Kidney capillary endothelial cell (primary cell): ENCODE results near the gene DZIP3.
"Not testable (repeated sequence)": the region's sequence is repeated elsewhere in the genome, so short reads cannot be mapped to it uniquely, and the experiment has no call there.

Source experiments
- DNase-seq: peaks from one replicate; pipeline ENCODE4 v3.0.0-alpha.2; 2018; ENCODE audit warnings: low spot score

DZIP3 gene

DNA sequence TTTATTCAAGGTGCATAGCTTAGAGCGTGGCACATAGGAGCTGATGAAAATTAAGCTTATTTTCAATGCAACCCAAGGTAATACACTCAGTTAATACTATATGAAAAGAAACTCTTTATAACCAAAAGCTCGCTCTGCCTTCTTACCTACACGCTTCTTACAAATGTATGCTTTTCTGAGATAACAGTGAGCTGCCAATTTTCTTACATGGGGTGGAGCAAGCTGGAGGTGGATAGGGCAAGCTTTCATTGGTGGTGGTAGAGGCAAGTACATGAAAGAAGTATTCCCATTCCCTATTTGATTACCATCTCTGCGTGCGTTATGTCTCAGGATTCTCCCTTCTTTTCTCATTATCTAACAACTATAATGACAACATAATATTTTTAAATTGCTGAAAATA lies 8.9 kb downstream of the DZIP3 start:
- no peak for DNase-seq

- DNase-seq: no peak
Observed at GRCh38 chr3:108599677-108600409, 10.3 kb downstream of the DZIP3 start.

- DNase-seq: no peak
Observed at GRCh38 chr3:108602249-108602934, 12.9 kb downstream of the DZIP3 start.

DNA sequence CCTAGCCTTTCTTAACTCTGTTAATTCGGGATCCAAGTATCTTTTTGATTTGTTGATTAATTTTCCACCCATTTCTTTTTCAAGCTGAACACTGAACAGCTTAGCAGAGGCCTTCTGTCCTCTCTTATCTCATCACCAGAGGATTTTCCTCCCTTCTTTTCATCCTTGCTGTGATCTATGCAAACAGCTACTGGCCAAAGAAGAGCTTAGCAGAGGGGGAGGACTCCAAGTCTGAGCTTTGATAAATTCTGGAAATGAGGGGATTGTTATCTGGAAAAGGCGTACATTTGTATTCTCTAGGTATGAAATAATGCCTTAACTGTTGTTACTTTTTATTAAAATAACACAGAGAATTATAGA lies 13.4 kb downstream of the DZIP3 start:
- DNase-seq: no peak

DNA sequence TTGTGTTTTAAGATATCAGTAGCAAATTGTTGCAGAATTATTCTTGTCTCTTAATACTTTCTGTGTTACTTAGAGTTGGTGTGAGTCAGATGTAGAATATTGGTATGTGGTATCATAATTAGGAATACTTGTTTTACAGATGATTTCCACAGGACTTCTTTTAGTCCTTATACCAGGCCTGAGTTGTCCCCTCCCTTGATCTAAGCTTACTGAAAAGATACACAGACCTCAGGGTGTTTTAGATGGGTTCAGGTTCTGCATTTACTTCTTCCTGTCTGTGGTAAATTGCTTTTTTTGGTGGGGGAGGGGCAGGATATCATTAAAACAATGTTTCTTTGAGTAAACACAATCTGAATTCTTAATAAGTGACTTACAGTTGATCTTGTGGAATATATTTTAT lies 14.2 kb downstream of the DZIP3 start:
- DNase-seq: peak; percentile 17

DNA sequence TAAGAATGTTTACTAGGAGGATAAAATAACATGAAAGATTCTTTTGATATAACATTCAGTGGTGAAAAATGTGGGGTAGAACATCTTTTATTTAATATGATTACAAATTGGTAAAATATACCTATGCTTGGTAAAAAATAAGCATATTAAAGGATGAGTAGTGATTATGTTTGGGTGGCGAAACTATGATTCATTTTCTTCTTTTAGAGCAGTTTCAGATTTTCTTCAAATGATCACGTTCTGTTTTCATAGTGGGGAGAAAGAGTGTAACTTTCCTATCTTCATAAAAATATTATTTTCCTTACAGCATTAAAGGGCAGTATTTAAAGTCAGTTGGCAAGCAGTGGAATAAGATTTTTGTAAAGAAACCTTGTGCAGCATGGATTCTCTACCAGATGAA lies 15.5 kb downstream of the DZIP3 start:
- DNase-seq: no peak

- no peak for DNase-seq
Observed at GRCh38 chr3:108605491-108605890, 16.0 kb downstream of the DZIP3 start.

GRCh38 chr3:108608750-108609149 lies 19.2 kb downstream of the DZIP3 start:
- no peak for DNase-seq

- DNase-seq: no peak
Observed at GRCh38 chr3:108610651-108611050, 21.1 kb downstream of the DZIP3 start.

DNA sequence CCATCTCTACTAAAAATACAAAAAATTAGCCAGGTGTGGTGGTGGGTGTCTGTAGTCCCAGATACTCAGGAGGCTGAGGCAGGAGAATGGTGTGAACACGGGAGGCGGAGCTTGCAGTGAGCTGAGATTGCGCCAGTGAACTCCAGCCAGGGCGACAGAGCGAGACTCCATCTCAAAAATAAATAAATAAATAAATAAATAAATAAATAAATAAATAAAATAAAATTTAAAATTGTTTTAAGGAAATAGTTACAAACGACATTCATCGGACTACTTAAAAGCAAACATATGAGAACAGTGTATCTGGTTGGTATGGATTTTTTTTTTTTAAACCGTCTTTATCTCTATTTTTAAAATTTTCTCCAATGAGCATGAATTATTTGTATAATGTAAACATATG lies 26.6 kb downstream of the DZIP3 start:
- not testable (repeated sequence) for DNase-seq

DNA sequence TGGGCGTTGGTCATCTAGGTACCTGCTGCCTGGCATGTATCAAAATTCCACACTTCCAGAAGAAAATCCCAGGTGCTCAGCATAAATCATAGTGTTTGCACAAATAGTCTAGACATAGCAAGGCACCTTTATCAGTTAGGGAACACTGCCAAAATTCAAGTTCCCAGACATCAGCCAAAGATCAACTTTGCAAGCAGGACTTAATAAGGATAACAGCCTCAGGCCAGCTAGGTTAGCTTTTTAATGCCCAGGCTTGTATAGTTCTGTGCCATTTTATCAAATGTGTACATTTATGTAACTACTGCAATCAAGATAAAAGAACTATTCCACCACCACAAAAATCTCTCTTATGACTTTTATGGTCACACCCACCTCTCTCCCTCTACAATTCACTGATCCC lies 30.7 kb downstream of the DZIP3 start:
- DNase-seq: no peak

DNA sequence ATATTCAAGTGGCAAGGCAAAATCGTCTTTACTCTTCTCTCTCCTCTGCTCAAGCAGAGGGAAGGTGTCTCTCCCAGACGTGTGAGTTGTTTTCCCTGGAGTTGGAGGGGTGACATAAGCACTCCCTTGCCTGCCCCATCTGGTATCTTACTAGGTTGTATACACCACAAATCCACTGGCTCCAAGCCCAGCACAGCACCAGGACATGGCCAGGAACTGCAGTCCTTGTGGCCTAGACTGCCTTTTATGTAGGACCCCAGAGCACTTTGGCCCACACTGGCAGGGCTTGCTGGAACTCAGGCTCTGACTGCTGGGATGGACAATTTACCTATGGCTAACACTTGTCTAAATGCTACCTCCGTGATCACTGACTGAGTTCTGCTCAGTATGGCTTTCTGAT lies 34.0 kb downstream of the DZIP3 start:
- DNase-seq: no peak

GRCh38 chr3:108629974-108630373 lies 40.5 kb downstream of the DZIP3 start:
- no peak for DNase-seq

GRCh38 chr3:108642526-108642925 lies 53.0 kb downstream of the DZIP3 start:
- no peak for DNase-seq

DNA sequence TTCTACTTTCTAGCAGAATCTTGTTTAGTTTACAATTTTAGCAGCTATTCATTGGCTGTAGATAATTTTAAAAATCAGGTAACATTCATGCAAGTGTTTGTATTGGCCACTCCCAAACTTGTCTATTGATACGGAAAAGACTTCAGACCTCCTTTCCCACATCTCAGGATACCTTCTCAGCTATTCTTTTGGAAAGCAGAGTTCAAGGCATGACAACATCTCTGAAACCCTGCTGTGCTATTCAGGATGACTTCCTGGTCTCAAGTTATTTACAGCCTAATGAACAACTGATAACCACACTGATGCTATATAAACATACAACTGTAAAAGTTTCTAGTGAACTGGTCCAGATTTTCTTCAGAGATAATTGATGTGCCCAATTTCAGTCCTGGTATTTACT lies 55.8 kb downstream of the DZIP3 start:
- no peak for DNase-seq

DNA sequence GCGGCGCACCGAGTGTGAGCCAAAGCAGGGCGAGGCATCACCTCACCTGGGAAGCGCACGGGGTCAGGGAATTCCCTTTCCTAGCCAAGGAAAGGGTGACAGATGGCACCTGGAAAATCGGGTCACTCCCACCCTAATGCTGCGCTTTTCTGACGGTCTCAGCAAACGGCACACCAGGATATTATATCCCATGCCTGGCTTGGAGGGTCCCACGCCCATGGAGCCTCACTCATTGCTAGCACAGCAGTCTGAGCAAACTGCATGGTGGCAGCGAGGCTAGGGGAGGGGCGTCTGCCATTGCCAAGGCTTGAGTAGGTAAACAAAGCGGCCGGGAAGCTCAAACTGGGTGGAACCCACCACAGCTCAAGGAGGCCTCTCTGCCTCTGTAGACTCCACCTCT lies 66.1 kb downstream of the DZIP3 start:
- DNase-seq: not testable (repeated sequence)

DNA sequence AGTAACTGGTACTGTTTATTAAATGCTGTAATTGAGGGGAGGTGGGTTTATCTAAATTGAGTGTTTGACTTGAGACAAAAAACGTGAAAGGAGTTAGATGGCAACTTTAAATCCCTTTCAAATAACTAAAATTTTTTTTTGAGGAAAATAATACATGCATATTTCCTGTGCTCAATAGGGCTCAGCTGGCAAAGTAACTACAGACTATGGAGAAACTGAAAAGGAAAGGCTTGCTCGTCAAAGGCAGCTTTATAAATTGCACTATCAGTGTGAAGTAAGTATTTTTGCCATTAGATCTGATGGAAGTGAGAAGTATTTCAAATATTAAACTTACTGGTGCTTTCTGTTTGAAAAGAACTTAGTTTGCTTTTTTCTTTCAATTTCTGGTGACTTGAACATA lies 72.2 kb downstream of the DZIP3 start:
- peak; percentile 1 for DNase-seq

- peak; percentile 77 for DNase-seq
Observed at GRCh38 chr3:108662142-108662738, 72.7 kb downstream of the DZIP3 start.

- DNase-seq: no peak
Observed at GRCh38 chr3:108664266-108664665, 74.7 kb downstream of the DZIP3 start.

- DNase-seq: no peak
Observed at GRCh38 chr3:108667312-108667711, 77.8 kb downstream of the DZIP3 start.

- no peak for DNase-seq
Observed at GRCh38 chr3:108669208-108669607, 79.7 kb downstream of the DZIP3 start.

- DNase-seq: no peak
Observed at GRCh38 chr3:108672701-108673100, 83.2 kb downstream of the DZIP3 start.

DNA sequence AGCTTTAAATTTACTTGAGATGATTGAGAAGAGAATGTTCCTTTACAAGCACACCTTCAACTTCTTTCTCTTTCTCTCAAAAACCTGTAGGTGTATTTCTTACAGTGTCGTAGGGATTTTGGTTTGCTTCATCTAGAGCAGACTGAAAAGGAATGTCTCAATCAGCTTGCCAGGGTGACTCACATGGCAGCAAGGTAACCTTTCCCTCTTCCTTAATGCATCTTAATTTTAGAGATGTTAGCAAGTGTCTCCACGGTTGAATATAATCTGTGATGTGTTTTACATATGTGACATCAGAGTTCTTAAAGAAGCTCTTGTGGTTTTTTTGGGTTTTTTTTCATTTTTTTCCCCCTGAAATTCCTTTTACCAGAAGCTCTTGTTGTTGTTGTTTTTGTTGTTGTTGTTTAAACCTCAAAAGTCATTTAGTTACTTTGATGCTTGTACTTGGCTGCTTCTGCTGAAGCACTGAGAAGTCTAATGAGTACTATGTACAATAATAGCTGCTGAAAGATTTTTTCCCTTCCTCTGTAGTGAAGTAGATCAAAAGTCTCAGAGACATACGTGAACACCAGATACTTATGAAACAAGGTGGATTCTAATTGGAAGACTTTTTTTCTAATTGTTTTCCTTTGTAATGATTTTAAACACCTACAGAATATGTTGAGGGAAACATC lies 84.6 kb downstream of the DZIP3 start:
- DNase-seq: no peak
